C4-2B (cell line): ENCODE measurements around the gene KLHL25.

ENCODE experiments used
- H3K27ac ChIP-seq: fragments of 450-650 bp; 2 replicates; pipeline ENCODE4 v1.5.1; 2017
- ZFX ChIP-seq: fragments of 450-650 bp; IDR thresholded peaks from 2 replicates; pipeline ENCODE4 v1.6.1; 2017
- TF ChIP-seq, protein P1 (sequence below): fragments of 450-650 bp; conservative IDR thresholded peaks from 2 replicates; pipeline ENCODE4 v1.5.1; 2017; ENCODE audit warnings: mild to moderate bottlenecking

KLHL25 gene

DNA sequence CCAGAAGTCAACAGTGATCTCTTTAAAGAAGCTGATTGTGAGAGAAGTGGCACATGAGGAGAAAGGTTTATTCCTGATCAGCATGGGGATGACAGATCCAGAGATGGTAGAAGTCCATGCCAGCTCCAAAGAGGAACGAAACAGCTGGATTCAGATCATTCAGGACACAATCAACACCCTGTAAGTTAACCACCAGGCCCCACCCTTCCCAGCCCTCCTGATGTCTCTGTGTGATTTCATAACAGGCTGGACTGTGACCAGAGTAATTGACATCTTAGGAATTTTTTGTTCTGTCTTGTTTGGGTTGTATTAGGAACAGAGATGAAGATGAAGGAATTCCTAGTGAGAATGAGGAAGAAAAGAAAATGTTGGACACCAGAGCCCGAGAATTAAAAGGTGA, 67.7 kb downstream of the KLHL25 start:
- TF ChIP-seq ZFX: no peak
- TF ChIP-seq, protein P1, sequence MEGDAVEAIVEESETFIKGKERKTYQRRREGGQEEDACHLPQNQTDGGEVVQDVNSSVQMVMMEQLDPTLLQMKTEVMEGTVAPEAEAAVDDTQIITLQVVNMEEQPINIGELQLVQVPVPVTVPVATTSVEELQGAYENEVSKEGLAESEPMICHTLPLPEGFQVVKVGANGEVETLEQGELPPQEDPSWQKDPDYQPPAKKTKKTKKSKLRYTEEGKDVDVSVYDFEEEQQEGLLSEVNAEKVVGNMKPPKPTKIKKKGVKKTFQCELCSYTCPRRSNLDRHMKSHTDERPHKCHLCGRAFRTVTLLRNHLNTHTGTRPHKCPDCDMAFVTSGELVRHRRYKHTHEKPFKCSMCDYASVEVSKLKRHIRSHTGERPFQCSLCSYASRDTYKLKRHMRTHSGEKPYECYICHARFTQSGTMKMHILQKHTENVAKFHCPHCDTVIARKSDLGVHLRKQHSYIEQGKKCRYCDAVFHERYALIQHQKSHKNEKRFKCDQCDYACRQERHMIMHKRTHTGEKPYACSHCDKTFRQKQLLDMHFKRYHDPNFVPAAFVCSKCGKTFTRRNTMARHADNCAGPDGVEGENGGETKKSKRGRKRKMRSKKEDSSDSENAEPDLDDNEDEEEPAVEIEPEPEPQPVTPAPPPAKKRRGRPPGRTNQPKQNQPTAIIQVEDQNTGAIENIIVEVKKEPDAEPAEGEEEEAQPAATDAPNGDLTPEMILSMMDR: no peak
- no peak overlapping the region for H3K27ac ChIP-seq

DNA sequence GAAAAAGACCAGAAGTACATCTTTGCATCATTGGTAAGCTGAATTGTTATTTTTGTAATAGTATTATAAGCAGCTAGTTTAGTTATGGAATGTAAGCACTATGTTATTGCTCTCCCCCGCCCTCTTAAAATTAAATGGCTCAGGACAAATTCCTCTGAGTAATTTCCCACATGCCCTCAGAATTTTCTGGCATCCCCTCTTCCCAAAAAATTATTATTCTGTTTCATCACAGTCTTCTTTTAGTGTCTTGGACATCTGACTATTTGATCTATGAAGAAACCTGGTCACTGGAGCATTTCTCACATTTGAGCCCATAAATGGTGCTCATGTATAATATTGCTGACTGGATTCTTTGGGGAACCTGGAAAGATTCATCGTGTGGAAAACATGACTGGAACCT, 68.3 kb downstream of the KLHL25 start:
- no peak overlapping the region for H3K27ac ChIP-seq
- no peak for TF ChIP-seq ZFX
- TF ChIP-seq, protein P1: no peak

DNA sequence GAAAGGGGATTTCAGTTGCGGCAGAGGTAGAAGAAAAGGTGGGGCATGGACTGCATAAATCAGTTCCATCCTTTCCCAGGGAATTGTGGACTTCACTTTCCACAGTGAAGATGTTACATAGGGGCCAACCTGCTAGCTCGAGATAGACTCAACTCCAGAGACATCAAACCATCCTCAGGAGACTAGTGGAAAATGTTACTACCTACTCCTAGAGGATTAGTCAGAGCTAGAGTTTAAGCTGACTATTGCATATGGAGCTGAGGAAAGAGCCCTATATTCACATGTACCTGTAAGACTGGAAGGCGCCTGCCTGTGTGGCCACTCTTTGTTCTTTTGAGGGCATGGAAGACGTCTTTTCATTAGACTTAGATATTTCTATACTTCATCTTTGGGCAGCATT, 69.2 kb downstream of the KLHL25 start:
- no peak overlapping the region for H3K27ac ChIP-seq
- TF ChIP-seq, protein P1: no peak
- TF ChIP-seq ZFX: no peak

DNA sequence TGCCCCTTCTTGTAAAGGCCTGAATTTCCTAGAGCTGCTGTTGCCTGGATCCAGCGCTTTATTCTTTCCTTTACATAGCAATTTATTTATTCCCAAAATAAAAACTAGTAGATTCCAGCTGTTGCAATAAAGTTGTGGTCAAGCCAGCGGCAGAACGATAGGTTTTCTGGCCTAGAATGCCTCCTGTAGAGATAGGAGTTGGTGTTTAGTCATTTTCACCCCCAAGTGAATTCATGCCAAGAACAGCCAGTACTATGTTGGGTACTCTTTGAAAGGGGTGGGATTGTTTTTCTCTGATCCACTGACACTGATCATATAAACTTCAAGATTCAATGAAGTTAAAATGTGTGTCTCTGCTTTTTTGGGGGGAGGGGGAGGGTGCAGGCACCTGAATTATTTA, 69.7 kb downstream of the KLHL25 start:
- no peak overlapping the region for H3K27ac ChIP-seq
- TF ChIP-seq, protein P1: no peak
- no peak for TF ChIP-seq ZFX

DNA sequence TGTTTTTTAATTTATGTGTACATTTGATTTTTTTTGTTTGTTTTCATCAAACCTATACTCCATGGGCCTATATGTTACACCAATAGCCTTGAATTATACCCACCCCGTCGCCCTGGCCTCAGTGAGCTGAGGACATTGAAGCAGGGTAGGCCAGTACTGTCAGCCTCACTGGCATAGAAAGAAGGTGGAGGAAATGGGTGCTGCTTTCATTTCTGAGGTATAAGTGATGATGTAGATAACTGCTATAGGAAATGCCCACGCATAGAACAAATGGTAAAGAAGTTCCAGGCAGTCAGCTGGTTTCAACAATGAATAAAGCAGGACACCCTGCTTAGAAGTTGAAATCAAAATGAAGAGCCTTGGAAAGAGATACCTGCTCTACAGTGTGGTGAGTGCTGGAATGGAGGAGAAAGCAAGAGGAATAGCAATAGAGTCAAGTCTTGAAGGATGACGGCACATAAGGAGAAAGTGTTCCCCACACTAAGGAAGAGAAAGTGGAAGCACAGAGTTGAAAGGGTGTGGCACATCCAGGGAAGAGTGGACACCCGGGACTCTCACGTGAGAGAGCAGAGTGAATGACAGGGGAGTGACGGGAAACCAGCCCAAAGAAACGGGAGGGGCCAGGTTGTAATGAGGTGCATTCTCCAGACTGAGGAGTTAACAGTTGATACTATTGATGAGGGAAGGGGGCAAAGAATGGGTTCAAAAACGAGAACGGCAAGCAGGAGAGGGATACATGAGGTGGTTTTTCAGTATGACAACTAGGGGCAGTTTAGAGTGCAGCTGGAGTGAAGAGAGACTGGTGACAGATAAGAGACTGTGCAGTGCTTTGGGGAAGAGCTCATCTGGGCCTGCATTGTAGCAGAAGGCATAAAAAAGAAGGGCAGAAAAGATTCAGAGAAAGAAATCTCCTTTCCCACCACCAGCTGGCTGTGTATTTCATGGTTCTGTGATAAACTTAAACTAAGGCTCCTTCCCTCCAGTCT, 70.5 kb downstream of the KLHL25 start:
- TF ChIP-seq ZFX: no peak
- no peak overlapping the region for H3K27ac ChIP-seq

DNA sequence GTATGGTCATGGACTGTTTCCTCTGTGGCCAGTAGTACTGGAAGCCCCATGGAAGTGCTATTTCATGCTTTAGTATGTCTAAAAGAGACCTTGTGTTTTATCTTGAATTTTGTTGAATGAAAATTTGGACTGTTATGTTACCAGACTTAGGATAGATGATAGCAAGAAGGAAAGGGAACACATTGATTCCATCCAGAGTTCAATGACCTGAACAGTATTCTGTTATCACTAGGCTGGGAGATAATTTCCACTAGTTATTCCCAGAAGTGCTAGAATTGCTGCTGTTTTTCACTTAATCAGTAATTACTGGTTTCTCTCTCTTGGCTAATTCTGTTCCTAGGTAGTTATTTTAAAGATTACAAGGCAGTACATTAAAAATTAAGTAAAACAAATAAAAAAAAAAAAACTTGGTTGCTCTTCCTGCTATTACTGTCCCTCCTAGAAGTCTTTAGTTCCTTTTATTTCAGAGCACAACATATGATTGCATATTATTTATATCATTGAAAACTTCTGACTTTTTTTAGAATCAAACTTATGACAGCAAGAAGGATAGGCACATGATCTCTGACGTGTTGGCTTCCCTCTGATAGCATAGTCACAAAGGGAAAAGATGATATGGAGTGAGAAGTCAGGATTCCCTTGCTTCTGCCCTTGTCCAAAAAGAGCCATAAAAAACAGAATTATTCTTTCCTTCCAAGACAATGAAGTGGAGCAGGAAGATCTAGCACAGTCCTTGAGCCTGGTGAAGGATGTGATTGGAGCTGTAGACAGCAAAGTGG, 72.2 kb downstream of the KLHL25 start:
- no peak for TF ChIP-seq ZFX
- TF ChIP-seq, protein P1: no peak
- H3K27ac ChIP-seq: no peak overlapping the region

DNA sequence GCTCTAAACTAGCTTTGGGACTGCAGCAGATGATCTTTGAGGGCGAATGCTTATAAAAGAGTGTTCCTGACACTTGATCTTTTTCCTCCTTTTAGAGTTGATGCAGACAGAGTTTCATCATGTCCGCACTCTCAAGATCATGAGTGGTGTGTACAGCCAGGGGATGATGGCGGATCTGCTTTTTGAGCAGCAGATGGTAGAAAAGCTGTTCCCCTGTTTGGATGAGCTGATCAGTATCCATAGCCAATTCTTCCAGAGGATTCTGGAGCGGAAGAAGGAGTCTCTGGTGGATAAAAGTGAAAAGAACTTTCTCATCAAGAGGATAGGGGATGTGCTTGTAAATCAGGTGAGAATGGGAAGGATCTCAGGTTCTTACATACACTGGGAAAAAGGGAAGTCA, 75.7 kb downstream of the KLHL25 start:
- TF ChIP-seq, protein P1: no peak
- TF ChIP-seq ZFX: no peak

More for the DNA sequence above, 75.7 kb downstream of the KLHL25 start:
- H3K27ac ChIP-seq: no peak overlapping the region
